GM23338 (cell line): ENCODE results near the gene TENM4. TPM values are rescaled to one million over a fixed set of nuclear protein-coding genes. Genes with fewer than 3 reads are reported as not detected.

Source experiments
- ATAC-seq: fragments of 200-7000 bp; cut with Tn5 transposase; 3 replicates; pipeline ENCODE4 v1.9.1; 2020
- DNase-seq: peaks from one replicate; pipeline ENCODE4 v3.0.0-alpha.2; 2015; ENCODE audit warnings: low spot score
- H2AFZ ChIP-seq: fragments of 200-600 bp; sonication (generic); 2 replicates; pipeline ENCODE4 v1.8.0; 2016; ENCODE audit warnings: antibody characterized with exemption, mild to moderate bottlenecking, moderate library complexity
- H3F3A ChIP-seq: fragments of 200-600 bp; sonication (generic); replicated peaks from 2 replicates; pipeline ENCODE4 v1.8.0; 2017; ENCODE audit warnings: antibody characterized with exemption, mixed run types, low read depth
- H3K27ac ChIP-seq: fragments of 200-600 bp; sonication (generic); 2 replicates; pipeline ENCODE4 v1.6.1; 2016; ENCODE audit warnings: low read depth
- H3K27me3 ChIP-seq: fragments of 200-600 bp; sonication (generic); 2 replicates; pipeline ENCODE4 v1.8.0; 2016; ENCODE audit warnings: mild to moderate bottlenecking, mixed run types, moderate library complexity; ENCODE audit not compliant: insufficient read depth
- H3K36me3 ChIP-seq: fragments of 200-600 bp; sonication (generic); 2 replicates; pipeline ENCODE4 v1.8.0; 2016; ENCODE audit warnings: mild to moderate bottlenecking; ENCODE audit not compliant: insufficient read depth
- H3K4me1 ChIP-seq: fragments of 200-600 bp; sonication (generic); 2 replicates; pipeline ENCODE4 v1.8.0; 2016; ENCODE audit warnings: mild to moderate bottlenecking, moderate library complexity; ENCODE audit not compliant: insufficient read depth
- H3K4me2 ChIP-seq: fragments of 200-600 bp; sonication (generic); 2 replicates; pipeline ENCODE4 v1.7.1; 2017; ENCODE audit warnings: mixed run types
- H3K4me3 ChIP-seq: fragments of 200-600 bp; sonication (generic); 2 replicates; pipeline ENCODE4 v1.6.1; 2016; ENCODE audit warnings: mixed run types
- H3K79me2 ChIP-seq: fragments of 200-600 bp; sonication (generic); replicated peaks from 2 replicates; pipeline ENCODE4 v1.8.0; 2017; ENCODE audit warnings: mild to moderate bottlenecking; ENCODE audit not compliant: insufficient read depth
- H3K9me2 ChIP-seq: fragments of 200-600 bp; sonication (generic); 2 replicates; pipeline ENCODE4 v1.8.0; 2017; ENCODE audit not compliant: insufficient read depth
- H4K20me1 ChIP-seq: fragments of 200-600 bp; sonication (generic); replicated peaks from 2 replicates; pipeline ENCODE4 v1.8.0; 2017; ENCODE audit warnings: mild to moderate bottlenecking; ENCODE audit not compliant: insufficient read depth
- H3K27ac Mint-ChIP-seq: 2 replicates; pipeline ENCODE4 v1.8.0; 2020; ENCODE audit warnings: inconsistent platforms, mild to moderate bottlenecking, moderate library complexity, mixed read lengths
- H3K27me3 Mint-ChIP-seq: 3 replicates; pipeline ENCODE4 v1.8.0; 2022; ENCODE audit warnings: low read depth, mild to moderate bottlenecking, moderate library complexity, mixed read lengths, inconsistent platforms; ENCODE audit not compliant: insufficient read depth, poor library complexity
- H3K36me3 Mint-ChIP-seq: 3 replicates; pipeline ENCODE4 v1.8.0; 2021; ENCODE audit warnings: low read depth, mild to moderate bottlenecking, inconsistent platforms, moderate library complexity, mixed read lengths
- H3K4me1 Mint-ChIP-seq: 3 replicates; pipeline ENCODE4 v1.8.0; 2020; ENCODE audit warnings: mild to moderate bottlenecking, inconsistent platforms, mixed read lengths
- H3K4me3 Mint-ChIP-seq: 3 replicates; pipeline ENCODE4 v1.8.0; 2021; ENCODE audit warnings: moderate library complexity, mild to moderate bottlenecking, inconsistent platforms, mixed read lengths
- H3K9me3 Mint-ChIP-seq: 3 replicates; pipeline ENCODE4 v1.8.0; 2020; ENCODE audit warnings: moderate library complexity, mild to moderate bottlenecking, inconsistent platforms, mixed read lengths
- CREB1 ChIP-seq: fragments of 250-450 bp; sonication (Bioruptor Pico); IDR thresholded peaks from 2 replicates; pipeline ENCODE4 v1.5.0; 2020; ENCODE audit warnings: low read depth, mild to moderate bottlenecking, moderate library complexity
- ZNF114 ChIP-seq: fragments of 250-450 bp; sonication (Bioruptor Pico); IDR thresholded peaks from 2 replicates; pipeline ENCODE4 v1.5.0; 2020; ENCODE audit warnings: mild to moderate bottlenecking, moderate library complexity
- ZNF331 ChIP-seq: fragments of 250-450 bp; sonication (Bioruptor Pico); IDR thresholded peaks from 2 replicates; pipeline ENCODE4 v1.5.0; 2020; ENCODE audit warnings: low read depth, mild to moderate bottlenecking, moderate library complexity
- polyA plus RNA-seq: library from polyadenylated mRNA; unstranded; fragments of >200 nt; fragmentation: Nextera tagmentation; extraction: Ambion mirVana; gene quantifications from 2 replicates; pipeline ENCODE4 v1.2.1, GENCODE V29; 2016
- total RNA-seq: library from RNA; depleted of rRNA; stranded (reverse); fragments of >200 nt; shearing (Covaris generic); gene quantifications from 2 replicates; pipeline ENCODE4 v1.2.3, GENCODE V29; 2014
- TF ChIP-seq, protein P1 (sequence below), 2 experiments: fragments of 200-600 bp in 1 of 2; sonication (generic) in 1 of 2; conservative IDR thresholded peaks; 2 replicates each; pipeline versions ENCODE4 v1.5.1 to v1.6.1; 2016 to 2017; ENCODE audit warnings: antibody characterized with exemption in 2 of 2, low read depth in 2 of 2, mild to moderate bottlenecking in 2 of 2, moderate library complexity in 1 of 2
- TF ChIP-seq, protein P2 (sequence below): fragments of 250-450 bp; sonication (Bioruptor Pico); IDR thresholded peaks from 2 replicates; pipeline ENCODE4 v1.5.0; 2020; ENCODE audit warnings: mild to moderate bottlenecking, moderate library complexity

The TENM4 gene
- total and polyA plus RNA-seq, 2 experiments from 2014 or later: 7.3 TPM

DNA sequence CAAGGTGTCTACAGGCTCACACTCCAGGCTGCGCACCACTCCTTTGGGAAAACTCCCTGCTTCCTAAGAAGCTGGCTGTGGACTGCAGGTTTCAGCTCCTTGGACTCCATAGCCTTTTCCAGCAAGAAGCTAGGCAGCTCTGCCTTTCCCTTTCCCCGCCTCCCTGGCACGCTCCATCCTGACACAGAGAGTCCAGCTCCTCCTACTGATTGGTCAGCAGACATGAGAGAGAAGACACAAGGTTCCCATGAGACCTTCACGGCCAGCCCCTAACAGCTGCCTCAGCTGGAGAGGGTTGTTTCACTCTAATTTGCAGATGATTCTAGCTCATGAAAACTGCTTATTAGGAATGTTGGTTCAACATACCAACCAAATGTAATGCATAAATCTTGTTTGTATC, 27.6 kb downstream of the TENM4 start:
- H3K36me3 ChIP-seq: no peaks in the 10 kb centered on the region
- no peaks in the 10 kb centered on the region for H3K79me2 ChIP-seq
- no peaks in the 10 kb centered on the region; the same call in 1 of the 2 replicates for H4K20me1 ChIP-seq
- H2AFZ ChIP-seq: no peak overlapping the region
- H3K27ac ChIP-seq: no peak overlapping the region
- peaks cover 7% of the 10 kb centered on the region for H3K4me1 Mint-ChIP-seq
- peak; percentile 61 for DNase-seq
- H3F3A ChIP-seq: no peaks in the 10 kb centered on the region
- H3K27me3 ChIP-seq: no peaks in the 10 kb centered on the region
- H3K9me3 Mint-ChIP-seq: peaks cover 11% of the 10 kb centered on the region; the same call in 2 of the 3 replicates
- H3K36me3 Mint-ChIP-seq: peaks cover 14% of the 10 kb centered on the region; the same call in 2 of the 3 replicates
- no peaks in the 10 kb centered on the region for H3K9me2 ChIP-seq
- no peak overlapping the region for H3K4me3 Mint-ChIP-seq
- no peak overlapping the region for H3K4me3 ChIP-seq
- ATAC-seq: peak; percentile 92
- TF ChIP-seq, protein P1, sequence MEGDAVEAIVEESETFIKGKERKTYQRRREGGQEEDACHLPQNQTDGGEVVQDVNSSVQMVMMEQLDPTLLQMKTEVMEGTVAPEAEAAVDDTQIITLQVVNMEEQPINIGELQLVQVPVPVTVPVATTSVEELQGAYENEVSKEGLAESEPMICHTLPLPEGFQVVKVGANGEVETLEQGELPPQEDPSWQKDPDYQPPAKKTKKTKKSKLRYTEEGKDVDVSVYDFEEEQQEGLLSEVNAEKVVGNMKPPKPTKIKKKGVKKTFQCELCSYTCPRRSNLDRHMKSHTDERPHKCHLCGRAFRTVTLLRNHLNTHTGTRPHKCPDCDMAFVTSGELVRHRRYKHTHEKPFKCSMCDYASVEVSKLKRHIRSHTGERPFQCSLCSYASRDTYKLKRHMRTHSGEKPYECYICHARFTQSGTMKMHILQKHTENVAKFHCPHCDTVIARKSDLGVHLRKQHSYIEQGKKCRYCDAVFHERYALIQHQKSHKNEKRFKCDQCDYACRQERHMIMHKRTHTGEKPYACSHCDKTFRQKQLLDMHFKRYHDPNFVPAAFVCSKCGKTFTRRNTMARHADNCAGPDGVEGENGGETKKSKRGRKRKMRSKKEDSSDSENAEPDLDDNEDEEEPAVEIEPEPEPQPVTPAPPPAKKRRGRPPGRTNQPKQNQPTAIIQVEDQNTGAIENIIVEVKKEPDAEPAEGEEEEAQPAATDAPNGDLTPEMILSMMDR (conservative IDR thresholded peaks at IDR 0.05; ENCODE audit: low read depth in 2 of 2): peak in 1 of 2 experiments; percentile 28; a peak in 2 of 4 replicates
- no peak for TF ChIP-seq ZNF114 (CRISPR knock-in tag)
- TF ChIP-seq ZNF331 (CRISPR knock-in tag): no peak
- TF ChIP-seq, protein P2, sequence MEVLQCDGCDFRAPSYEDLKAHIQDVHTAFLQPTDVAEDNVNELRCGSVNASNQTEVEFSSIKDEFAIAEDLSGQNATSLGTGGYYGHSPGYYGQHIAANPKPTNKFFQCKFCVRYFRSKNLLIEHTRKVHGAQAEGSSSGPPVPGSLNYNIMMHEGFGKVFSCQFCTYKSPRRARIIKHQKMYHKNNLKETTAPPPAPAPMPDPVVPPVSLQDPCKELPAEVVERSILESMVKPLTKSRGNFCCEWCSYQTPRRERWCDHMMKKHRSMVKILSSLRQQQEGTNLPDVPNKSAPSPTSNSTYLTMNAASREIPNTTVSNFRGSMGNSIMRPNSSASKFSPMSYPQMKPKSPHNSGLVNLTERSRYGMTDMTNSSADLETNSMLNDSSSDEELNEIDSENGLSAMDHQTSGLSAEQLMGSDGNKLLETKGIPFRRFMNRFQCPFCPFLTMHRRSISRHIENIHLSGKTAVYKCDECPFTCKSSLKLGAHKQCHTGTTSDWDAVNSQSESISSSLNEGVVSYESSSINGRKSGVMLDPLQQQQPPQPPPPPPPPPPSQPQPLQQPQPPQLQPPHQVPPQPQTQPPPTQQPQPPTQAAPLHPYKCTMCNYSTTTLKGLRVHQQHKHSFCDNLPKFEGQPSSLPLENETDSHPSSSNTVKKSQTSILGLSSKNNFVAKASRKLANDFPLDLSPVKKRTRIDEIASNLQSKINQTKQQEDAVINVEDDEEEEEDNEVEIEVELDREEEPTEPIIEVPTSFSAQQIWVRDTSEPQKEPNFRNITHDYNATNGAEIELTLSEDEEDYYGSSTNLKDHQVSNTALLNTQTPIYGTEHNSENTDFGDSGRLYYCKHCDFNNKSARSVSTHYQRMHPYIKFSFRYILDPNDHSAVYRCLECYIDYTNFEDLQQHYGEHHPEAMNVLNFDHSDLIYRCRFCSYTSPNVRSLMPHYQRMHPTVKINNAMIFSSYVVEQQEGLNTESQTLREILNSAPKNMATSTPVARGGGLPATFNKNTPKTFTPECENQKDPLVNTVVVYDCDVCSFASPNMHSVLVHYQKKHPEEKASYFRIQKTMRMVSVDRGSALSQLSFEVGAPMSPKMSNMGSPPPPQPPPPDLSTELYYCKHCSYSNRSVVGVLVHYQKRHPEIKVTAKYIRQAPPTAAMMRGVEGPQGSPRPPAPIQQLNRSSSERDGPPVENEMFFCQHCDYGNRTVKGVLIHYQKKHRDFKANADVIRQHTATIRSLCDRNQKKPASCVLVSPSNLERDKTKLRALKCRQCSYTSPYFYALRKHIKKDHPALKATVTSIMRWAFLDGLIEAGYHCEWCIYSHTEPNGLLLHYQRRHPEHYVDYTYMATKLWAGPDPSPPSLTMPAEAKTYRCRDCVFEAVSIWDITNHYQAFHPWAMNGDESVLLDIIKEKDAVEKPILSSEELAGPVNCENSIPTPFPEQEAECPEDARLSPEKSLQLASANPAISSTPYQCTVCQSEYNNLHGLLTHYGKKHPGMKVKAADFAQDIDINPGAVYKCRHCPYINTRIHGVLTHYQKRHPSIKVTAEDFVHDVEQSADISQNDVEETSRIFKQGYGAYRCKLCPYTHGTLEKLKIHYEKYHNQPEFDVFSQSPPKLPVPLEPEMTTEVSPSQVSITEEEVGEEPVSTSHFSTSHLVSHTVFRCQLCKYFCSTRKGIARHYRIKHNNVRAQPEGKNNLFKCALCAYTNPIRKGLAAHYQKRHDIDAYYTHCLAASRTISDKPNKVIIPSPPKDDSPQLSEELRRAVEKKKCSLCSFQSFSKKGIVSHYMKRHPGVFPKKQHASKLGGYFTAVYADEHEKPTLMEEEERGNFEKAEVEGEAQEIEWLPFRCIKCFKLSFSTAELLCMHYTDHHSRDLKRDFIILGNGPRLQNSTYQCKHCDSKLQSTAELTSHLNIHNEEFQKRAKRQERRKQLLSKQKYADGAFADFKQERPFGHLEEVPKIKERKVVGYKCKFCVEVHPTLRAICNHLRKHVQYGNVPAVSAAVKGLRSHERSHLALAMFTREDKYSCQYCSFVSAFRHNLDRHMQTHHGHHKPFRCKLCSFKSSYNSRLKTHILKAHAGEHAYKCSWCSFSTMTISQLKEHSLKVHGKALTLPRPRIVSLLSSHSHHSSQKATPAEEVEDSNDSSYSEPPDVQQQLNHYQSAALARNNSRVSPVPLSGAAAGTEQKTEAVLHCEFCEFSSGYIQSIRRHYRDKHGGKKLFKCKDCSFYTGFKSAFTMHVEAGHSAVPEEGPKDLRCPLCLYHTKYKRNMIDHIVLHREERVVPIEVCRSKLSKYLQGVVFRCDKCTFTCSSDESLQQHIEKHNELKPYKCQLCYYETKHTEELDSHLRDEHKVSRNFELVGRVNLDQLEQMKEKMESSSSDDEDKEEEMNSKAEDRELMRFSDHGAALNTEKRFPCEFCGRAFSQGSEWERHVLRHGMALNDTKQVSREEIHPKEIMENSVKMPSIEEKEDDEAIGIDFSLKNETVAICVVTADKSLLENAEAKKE: no peak
- no peak for TF ChIP-seq CREB1 (CRISPR knock-in tag)
- H3K4me2 ChIP-seq: no peak overlapping the region
- peaks cover 2% of the 10 kb centered on the region for H3K27me3 Mint-ChIP-seq
- no peak overlapping the region for H3K27ac Mint-ChIP-seq
- H3K4me1 ChIP-seq: no peaks in the 10 kb centered on the region; the same call in 1 of the 2 replicates
